GM10266 (cell line): ENCODE measurements around the gene MOXD1.

Source experiments
- DNase-seq: peaks from one replicate; pipeline ENCODE4 v3.0.0; 2012; ENCODE audit errors: extremely low spot score
- TF ChIP-seq, protein P1 (sequence below): IDR thresholded peaks from 2 replicates; pipeline ENCODE4 v1.5.1; 2012; ENCODE audit warnings: mild to moderate bottlenecking, low read depth; ENCODE audit not compliant: control insufficient read depth, insufficient read depth; ENCODE audit errors: missing control alignments

The MOXD1 gene

DNA sequence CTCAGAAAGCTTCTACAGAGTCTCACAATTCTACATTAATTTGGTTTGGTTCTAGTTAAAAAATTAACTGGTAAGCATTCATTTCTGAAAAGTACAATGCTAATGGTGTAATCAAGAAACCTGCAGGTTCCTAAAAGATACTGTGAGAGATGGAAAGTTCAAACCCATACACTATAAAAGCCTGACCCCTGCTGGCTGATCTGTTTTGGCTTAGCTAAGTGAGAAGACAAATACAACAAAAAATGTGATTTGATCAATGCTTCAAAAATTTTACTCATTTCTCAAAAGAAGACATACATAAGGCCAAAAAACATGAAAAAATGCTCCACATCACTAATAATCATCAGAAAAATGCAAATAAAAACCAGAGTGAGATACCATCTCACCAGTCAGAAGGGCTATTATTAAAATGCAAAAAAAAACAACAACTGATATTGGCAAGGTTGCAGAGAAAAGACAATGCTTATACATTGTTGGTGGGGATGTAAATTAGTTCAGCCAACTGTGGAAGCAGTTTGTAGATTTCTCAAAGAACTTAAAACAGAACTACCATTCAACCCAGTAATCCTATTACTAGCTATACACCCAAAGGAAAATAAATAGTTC, 102.8 kb downstream of the MOXD1 start:
- peak; percentile 26 for DNase-seq
- TF ChIP-seq, protein P1, sequence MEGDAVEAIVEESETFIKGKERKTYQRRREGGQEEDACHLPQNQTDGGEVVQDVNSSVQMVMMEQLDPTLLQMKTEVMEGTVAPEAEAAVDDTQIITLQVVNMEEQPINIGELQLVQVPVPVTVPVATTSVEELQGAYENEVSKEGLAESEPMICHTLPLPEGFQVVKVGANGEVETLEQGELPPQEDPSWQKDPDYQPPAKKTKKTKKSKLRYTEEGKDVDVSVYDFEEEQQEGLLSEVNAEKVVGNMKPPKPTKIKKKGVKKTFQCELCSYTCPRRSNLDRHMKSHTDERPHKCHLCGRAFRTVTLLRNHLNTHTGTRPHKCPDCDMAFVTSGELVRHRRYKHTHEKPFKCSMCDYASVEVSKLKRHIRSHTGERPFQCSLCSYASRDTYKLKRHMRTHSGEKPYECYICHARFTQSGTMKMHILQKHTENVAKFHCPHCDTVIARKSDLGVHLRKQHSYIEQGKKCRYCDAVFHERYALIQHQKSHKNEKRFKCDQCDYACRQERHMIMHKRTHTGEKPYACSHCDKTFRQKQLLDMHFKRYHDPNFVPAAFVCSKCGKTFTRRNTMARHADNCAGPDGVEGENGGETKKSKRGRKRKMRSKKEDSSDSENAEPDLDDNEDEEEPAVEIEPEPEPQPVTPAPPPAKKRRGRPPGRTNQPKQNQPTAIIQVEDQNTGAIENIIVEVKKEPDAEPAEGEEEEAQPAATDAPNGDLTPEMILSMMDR = peak; percentile 67

DNA sequence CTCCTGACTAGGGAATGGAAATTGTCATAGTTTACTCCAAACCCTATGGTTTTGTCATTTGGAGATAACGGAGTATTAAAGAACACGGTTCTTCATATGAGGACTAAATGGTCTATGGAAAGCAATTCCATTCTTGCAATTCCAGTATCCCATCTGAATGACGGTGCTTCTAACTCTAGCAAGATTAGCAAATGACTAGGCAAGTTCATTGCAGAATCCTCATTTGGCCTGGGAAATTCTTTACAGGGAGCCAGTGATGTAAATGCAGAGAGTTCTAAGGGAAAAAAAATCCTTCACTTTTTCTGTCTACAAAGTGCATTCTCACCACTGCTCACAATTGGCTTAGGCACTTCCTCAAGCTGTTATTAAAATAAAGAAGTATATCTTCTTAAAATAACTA, 111.5 kb downstream of the MOXD1 start:
- DNase-seq = no peak
- TF ChIP-seq, protein P1 = no peak

DNA sequence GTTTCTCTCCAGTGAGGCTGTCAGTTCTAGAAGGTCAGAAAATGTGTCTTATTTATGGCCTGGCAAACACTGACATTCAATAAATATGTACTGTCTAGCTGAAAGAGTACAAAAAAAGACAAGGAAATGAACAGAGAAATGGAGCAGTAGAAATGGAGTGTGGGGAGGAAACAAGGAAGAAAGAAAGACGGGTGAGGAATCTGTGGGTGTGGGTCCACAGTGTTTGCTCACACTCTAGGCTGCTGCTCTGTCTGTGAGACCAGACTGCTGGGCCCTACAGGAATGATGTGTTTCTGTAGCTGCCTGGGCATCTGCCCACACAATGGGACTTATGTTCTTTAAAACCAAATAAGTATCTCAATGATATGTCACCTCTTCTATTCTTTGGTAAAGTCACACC, 114.2 kb downstream of the MOXD1 start:
- TF ChIP-seq, protein P1 = no peak
- DNase-seq = no peak

DNA sequence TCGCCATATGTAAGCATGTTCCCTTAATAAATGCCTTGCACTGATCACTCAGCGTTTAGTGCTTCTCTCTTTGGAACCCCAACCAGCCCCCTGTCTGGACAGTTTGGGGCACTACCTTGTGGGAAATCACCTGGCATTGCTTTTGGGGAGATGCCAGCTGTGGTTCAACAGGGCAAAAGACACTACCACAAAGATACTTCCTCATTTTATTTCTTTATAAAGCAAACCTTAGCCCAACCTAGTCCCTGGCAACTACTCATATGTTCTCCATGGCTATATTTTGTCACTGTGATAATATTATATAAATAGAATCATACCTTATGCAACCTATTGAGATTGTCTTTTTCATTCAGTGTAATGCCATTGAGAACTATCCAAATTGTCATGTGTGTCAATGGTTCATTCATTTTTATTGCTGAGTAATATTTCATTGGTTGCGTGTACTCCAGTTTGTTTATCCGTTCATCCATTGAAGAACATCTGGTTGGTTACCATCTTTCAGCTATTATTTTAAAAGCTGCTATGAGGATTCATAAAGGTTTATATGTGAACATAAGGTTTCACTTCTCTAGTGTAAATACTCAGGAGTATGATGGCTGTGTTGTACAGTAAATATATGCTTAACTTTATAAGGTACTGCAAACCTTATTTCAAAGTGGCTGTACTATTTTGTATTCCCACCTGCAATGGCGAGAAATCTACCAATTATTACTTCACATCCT, 114.8 kb downstream of the MOXD1 start:
- no peak for DNase-seq
- TF ChIP-seq, protein P1 = no peak

DNA sequence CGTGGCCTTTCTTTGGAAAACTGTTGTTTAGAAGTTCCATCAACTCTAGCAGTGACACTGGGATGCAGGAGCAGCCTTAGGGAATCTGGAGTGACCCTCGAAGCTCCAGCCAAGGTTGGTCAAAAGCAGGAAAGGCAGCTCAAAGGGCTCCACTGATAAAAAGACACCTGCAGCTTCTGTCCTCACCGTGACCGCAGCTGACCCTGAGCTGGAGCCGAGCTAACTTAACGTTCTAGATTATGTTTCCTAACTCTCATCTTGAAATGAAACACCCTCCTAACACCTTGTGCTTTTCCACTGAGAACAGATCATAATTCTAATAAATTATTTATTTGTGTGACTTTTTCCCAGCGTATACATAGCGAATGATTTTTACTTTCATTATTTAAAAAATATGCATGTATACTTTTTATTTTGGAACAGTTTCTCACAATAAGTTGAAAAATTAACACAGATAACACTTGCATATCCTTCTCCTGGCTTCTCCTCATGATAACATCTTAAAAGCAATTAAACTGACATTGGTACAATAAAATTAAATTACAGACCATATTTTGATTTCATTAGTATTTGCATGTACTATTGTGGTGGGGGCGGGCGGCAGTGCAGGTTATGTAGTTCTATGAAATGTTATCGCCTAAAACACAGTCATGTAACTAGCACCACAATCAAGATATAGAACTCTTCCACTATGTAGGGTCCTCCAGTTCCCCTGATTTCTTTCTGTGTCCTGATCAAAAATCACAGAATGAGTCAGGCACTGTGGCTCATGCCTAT, 116.1 kb downstream of the MOXD1 start:
- no peak for DNase-seq
- TF ChIP-seq, protein P1 = no peak

DNA sequence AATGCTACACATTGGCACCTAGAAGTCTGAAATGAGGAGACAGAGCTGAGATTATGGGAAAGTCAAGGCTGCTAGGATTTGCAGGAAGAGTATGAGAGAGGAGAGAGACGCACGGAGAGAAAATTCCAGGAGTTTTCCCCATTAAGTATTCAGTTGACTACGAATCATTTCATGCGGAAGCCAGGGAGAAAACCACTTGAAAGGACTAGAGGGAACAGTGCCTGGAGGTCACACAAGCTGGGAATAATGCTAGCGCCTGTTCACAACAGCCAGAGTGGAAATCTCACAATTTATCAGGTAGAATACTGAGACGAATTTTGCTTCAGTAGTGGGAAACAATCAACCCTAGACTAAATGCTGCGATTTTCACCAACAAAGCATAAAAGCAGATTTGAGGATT, 118.6 kb downstream of the MOXD1 start:
- TF ChIP-seq, protein P1 = no peak
- DNase-seq = no peak
